Measurements from ENCODE around the gene RAD50. TPM values are rescaled to one million over a fixed set of nuclear protein-coding genes. Genes with fewer than 3 reads are reported as not detected.
A peak's percentile ranks its signal among the peaks of the same experiment; 100 is the strongest.
"Not testable (repeated sequence)": the region's sequence is repeated elsewhere in the genome, so short reads cannot be mapped to it uniquely, and the experiment has no call there.

RAD50 gene
- total RNA-seq (2021; fragmentation: NEBNext Ultra II Directional; extraction: Animal tissue kit (Norgen Biotek cat#: 25700)): 10 to 100 TPM; 11.6 to 27.7 (median 12.8) TPM
- long read RNA-seq, partial matches to known transcripts: 46 of 55 reads
- long read RNA-seq, other reads (novel, unspliced or antisense): 9 of 55 reads

DNA sequence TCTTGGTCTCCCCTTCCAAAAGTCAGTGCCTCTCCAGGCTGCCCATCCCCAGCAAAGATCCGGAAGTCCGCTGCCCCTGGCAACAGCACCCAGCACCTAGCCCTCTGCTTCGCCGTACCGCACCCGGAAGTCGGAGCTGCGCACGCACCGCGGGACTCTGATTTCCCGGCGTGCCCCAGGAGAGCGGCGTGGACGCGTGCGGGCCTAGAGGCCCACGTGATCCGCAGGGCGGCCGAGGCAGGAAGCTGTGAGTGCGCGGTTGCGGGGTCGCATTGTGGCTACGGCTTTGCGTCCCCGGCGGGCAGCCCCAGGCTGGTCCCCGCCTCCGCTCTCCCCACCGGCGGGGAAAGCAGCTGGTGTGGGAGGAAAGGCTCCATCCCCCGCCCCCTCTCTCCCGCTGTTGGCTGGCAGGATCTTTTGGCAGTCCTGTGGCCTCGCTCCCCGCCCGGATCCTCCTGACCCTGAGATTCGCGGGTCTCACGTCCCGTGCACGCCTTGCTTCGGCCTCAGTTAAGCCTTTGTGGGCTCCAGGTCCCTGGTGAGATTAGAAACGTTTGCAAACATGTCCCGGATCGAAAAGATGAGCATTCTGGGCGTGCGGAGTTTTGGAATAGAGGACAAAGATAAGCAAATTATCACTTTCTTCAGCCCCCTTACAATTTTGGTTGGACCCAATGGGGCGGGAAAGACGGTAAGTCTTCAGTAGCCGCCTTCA, at the start of gene RAD50:
Gene RAD50 (plus strand): TSS at position 215 of the 715 bp plus-strand sequence. CDS start 348 bp downstream, at position 563.
- TF ChIP-seq, protein P1, sequence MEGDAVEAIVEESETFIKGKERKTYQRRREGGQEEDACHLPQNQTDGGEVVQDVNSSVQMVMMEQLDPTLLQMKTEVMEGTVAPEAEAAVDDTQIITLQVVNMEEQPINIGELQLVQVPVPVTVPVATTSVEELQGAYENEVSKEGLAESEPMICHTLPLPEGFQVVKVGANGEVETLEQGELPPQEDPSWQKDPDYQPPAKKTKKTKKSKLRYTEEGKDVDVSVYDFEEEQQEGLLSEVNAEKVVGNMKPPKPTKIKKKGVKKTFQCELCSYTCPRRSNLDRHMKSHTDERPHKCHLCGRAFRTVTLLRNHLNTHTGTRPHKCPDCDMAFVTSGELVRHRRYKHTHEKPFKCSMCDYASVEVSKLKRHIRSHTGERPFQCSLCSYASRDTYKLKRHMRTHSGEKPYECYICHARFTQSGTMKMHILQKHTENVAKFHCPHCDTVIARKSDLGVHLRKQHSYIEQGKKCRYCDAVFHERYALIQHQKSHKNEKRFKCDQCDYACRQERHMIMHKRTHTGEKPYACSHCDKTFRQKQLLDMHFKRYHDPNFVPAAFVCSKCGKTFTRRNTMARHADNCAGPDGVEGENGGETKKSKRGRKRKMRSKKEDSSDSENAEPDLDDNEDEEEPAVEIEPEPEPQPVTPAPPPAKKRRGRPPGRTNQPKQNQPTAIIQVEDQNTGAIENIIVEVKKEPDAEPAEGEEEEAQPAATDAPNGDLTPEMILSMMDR (IDR thresholded peaks at IDR 0.05): no peak
- peak within 1 kb of the TSS; percentile 94 for H3K4me3 Mint-ChIP-seq
- peaks cover 8% of the 10 kb centered on the region; the same call in 1 of the 2 replicates for H3K36me3 Mint-ChIP-seq (ENCODE audit: low read depth)
- no peaks in the 10 kb centered on the region for H3K9me3 Mint-ChIP-seq
- DNase-seq: peak; percentile 75
- peaks cover 25% of the 10 kb centered on the region for H3K4me1 Mint-ChIP-seq (ENCODE audit: low read depth)
- H3K27me3 Mint-ChIP-seq (ENCODE audit: insufficient read depth): peaks cover 10% of the 10 kb centered on the region
- peak within 1 kb of the TSS; percentile 92 for H3K27ac Mint-ChIP-seq

DNA sequence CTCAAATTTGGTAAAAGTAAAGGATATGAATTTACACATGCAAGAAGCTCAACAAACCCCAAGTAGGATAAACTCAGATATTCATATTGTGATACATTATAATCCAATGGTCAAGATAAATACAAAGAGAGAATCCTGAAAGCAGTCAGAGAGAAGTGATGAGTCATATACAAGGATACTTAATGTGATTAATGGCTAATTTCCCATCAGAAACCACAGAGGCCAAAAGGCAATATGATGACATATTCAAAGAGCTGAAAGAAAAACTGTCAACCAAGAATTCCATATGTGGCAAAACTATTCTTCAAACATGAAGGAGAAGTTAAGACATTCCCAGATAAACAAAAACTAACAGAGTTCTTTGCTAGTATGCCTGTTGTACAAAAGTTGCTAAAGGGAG, 46.7 kb upstream of the RAD50 start:
- peaks cover 40% of the 10 kb centered on the region for H3K4me1 Mint-ChIP-seq (ENCODE audit: low read depth)
- TF ChIP-seq, protein P1 (IDR thresholded peaks at IDR 0.05): no peak
- DNase-seq: peak; percentile 89
- H3K27me3 Mint-ChIP-seq (ENCODE audit: insufficient read depth): peaks cover 5% of the 10 kb centered on the region
- no peak overlapping the region for H3K4me3 Mint-ChIP-seq
- H3K9me3 Mint-ChIP-seq: peaks cover 23% of the 10 kb centered on the region
- H3K36me3 Mint-ChIP-seq (ENCODE audit: low read depth): peaks cover 9% of the 10 kb centered on the region
- peak overlapping the region; percentile 1 for H3K27ac Mint-ChIP-seq

DNA sequence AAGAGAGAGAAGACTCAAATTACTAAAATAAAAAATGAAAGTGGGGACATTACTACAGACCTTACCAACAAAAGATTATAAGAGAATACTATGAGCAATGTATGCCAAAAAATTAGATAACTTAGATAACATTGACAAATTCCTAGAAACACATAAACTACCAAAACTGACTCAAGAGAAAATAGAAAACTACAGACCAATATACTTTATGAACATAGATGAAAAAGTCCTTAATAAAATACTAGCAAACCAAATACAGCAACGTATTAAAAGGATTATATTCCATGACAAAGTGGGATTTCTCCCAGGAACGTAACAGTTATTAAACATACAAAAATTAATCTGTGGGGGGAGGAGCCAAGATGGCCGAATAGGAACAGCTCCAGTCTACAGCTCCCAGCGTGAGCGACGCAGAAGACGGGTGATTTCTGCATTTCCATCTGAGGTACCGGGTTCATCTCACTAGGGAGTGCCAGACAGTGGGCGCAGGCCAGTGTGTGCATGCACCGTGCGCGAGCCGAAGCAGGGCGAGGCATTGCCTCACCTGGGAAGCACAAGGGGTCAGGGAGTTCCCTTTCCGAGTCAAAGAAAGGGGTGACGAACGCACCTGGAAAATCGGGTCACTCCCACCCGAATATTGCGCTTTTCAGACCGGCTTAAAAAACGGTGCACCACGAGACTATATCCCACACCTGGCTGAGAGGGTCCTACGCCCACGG, 43.0 kb upstream of the RAD50 start:
- H3K4me1 Mint-ChIP-seq (ENCODE audit: low read depth): peaks cover 21% of the 10 kb centered on the region
- H3K36me3 Mint-ChIP-seq (ENCODE audit: low read depth); H3K27ac Mint-ChIP-seq; H3K27me3 Mint-ChIP-seq (ENCODE audit: insufficient read depth); H3K4me3 Mint-ChIP-seq; DNase-seq: not testable (repeated sequence)
- H3K9me3 Mint-ChIP-seq: peaks cover 23% of the 10 kb centered on the region

DNA sequence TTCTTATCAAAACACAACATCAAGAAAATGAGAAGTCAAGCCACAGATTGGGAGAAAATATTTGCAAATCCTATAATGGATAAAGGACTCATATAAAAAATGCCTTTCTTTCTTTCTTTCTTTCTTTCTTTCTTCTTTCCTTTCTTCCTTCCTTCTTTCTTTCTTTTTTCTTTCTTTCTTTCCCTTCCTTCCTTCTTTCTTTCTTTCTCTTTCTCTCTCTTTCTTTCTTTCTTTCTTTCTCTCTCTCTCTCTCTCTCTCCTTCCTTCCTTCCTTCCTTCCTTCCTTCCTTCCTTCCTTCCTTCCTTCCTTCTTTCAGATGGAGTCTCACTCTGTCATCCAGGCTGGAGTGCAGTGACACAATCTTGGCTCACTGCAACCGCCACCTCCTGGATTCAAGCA, 34.7 kb upstream of the RAD50 start:
- not testable (repeated sequence) for DNase-seq; H3K4me3 Mint-ChIP-seq; H3K4me1 Mint-ChIP-seq (ENCODE audit: low read depth); H3K36me3 Mint-ChIP-seq (ENCODE audit: low read depth); H3K27ac Mint-ChIP-seq
- H3K9me3 Mint-ChIP-seq: peaks cover 15% of the 10 kb centered on the region; the same call in 1 of the 2 replicates
- peaks cover 23% of the 10 kb centered on the region for H3K27me3 Mint-ChIP-seq (ENCODE audit: insufficient read depth)

DNA sequence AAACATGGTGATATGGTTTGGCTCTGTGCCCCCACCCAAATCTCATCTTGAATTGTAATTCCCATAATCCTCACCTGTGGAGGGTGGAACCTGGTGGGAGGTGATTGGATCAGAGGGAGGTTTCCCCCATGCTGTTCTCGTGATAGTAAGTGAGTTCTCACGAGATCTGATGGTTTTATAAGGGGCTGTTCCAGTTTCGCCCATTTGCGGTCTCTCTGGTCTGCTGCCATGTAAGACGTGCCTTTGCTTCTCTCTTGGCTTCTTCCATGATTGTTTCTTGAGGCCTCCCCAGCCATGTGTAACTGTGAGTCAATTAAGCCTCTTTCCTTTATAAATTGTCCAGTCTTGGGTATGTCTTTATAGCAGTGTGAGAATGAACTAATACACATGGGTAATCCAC, 31.9 kb upstream of the RAD50 start:
- H3K9me3 Mint-ChIP-seq: peaks cover 15% of the 10 kb centered on the region; the same call in 1 of the 2 replicates
- H3K27me3 Mint-ChIP-seq (ENCODE audit: insufficient read depth): peaks cover 23% of the 10 kb centered on the region
- not testable (repeated sequence) for H3K36me3 Mint-ChIP-seq (ENCODE audit: low read depth); H3K27ac Mint-ChIP-seq; H3K4me1 Mint-ChIP-seq (ENCODE audit: low read depth); DNase-seq; H3K4me3 Mint-ChIP-seq

DNA sequence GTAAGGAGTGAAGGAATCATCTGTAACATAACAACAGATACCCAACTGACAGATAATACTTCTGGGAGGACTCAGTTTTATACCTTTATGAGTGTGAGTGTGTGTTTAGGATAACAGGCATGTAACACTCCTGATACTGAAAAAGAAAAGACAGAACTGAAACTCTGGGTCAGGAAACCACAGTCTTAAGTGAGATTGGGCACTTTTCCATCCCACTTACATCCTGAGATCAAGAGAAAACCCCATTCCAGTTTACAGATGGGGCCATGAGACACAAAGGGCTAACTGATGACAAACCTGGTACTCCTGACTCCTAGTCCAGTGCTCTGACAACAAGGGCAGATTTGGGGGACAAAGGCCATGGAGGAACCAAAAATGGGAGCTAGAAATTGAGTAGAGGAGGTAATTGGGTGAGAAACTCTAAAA, 31.5 kb upstream of the RAD50 start:
- Mint-ChIP-seq H3K27me3 (ENCODE audit: insufficient read depth) (peaks cover 19% of the 10 kb centered on the region), H3K9me3 (peaks cover 13% of the 10 kb centered on the region; the same call in 1 of the 2 replicates), H3K4me3 (no peak overlapping the region), H3K27ac (no peak overlapping the region), H3K4me1 (ENCODE audit: low read depth) (peaks cover 9% of the 10 kb centered on the region), H3K36me3 (ENCODE audit: low read depth) (0 out of 2 replicates have a peak, but pooled peaks cover 3% of the 10 kb centered on the region)
- TF ChIP-seq, protein P1 (IDR thresholded peaks at IDR 0.05): no peak
- DNase-seq: no peak

All from HFFc6 (cell line).